B cell (primary cell): ENCODE measurements around the gene CAMTA2. TPM values are rescaled to one million over a fixed set of nuclear protein-coding genes. Genes with fewer than 3 reads are reported as not detected.

Source experiments
- ATAC-seq: fragments of 200-7000 bp; cut with Tn5 transposase; one replicate; pipeline ENCODE4 v1.10.0; 2021; ENCODE audit warnings: low read depth, mild to moderate bottlenecking, moderate number of reproducible peaks, moderate library complexity
- CTCF ChIA-PET: fragments of 350-600 bp; sonication (Branson Sonifier 250); formaldehyde crosslinking; loops from one replicate; lab custom pipeline; 2021; ENCODE audit warnings: antibody characterized with exemption, inconsistent platforms; lab: Charles Lee
- POLR2A ChIA-PET: fragments of 350-600 bp; sonication (Branson Sonifier 250); formaldehyde crosslinking; loops from one replicate; lab custom pipeline; 2021; ENCODE audit warnings: antibody characterized with exemption; lab: Charles Lee
- DNase-seq: peaks from one replicate; pipeline ENCODE4 v3.0.0; 2013
- H2AFZ ChIP-seq: 2 replicates; pipeline ENCODE4 v1.6.1; 2012; ENCODE audit warnings: mild to moderate bottlenecking, low read depth, low read length; ENCODE audit not compliant: insufficient read depth, poor library complexity, severe bottlenecking
- H3K27ac ChIP-seq, 2 donors: 1 replicate in 1 of 2; 2 replicates in 1 of 2; pipeline ENCODE4 v1.5.1; 2012 to 2013; ENCODE audit warnings: low read length in 2 of 2, mild to moderate bottlenecking in 2 of 2, moderate library complexity in 1 of 2
- H3K27me3 ChIP-seq, 4 experiments: fragments of 200-600 bp in 1 of 4; sonication (generic) in 1 of 4; replicated peaks in 1 of 4; 1 replicate in 2 of 4; 2 replicates in 2 of 4; pipeline versions ENCODE4 v1.6.1 to v1.7.0; 2013 to 2016; ENCODE audit warnings: low read length in 3 of 4, mild to moderate bottlenecking in 2 of 4, mixed read lengths in 1 of 4, moderate library complexity in 1 of 4; ENCODE audit not compliant: insufficient read depth in 4 of 4, control insufficient read depth in 3 of 4; ENCODE audit errors: control extremely low read depth in 1 of 4
- H3K36me3 ChIP-seq, 2 experiments: replicated peaks in 1 of 2; 1 replicate in 1 of 2; 2 replicates in 1 of 2; pipeline versions ENCODE4 v1.6.1 to v1.7.1; 2013; ENCODE audit warnings: low read length in 1 of 2; ENCODE audit not compliant: insufficient read depth in 2 of 2, control insufficient read depth in 1 of 2; ENCODE audit errors: control extremely low read depth in 1 of 2, extremely low read depth in 1 of 2
- H3K4me1 ChIP-seq, 2 donors: fragments of 200-600 bp in 1 of 2; sonication (generic) in 1 of 2; 1 replicate in 1 of 2; 2 replicates in 1 of 2; pipeline versions ENCODE4 v1.5.1 to v1.6.1; 2013 to 2017; ENCODE audit warnings: low read length in 2 of 2; ENCODE audit not compliant: control insufficient read depth in 2 of 2, insufficient read depth in 2 of 2
- H3K4me2 ChIP-seq: replicated peaks from 2 replicates; pipeline ENCODE3; 2012; ENCODE audit warnings: mild to moderate bottlenecking, low read depth, low read length; ENCODE audit not compliant: poor library complexity, severe bottlenecking
- H3K4me3 ChIP-seq, 5 experiments: fragments of 200-600 bp in 1 of 5; sonication (generic) in 1 of 5; 1 replicate in 3 of 5; 2 replicates in 2 of 5; pipeline versions ENCODE4 v1.5.1 to v1.7.0; 2011 to 2016; ENCODE audit warnings: low read length in 4 of 5, mild to moderate bottlenecking in 4 of 5, low read depth in 2 of 5, control low read depth in 1 of 5, moderate library complexity in 1 of 5; ENCODE audit not compliant: insufficient read depth in 1 of 5; ENCODE audit errors: control extremely low read depth in 1 of 5, extremely low read depth in 1 of 5
- H3K79me2 ChIP-seq: fragments of 200-600 bp; sonication (generic); one replicate; pipeline ENCODE4 v1.6.0; 2016; ENCODE audit warnings: low read length; ENCODE audit not compliant: control insufficient read depth, insufficient read depth
- H3K9ac ChIP-seq: fragments of 200-600 bp; sonication (generic); 2 replicates; pipeline ENCODE4 v1.6.1; 2017; ENCODE audit warnings: mild to moderate bottlenecking, low read length, moderate library complexity
- H3K9me3 ChIP-seq, 3 donors: one replicate each; pipeline versions ENCODE4 v1.6.1 to v1.7.1; 2013; ENCODE audit warnings: low read length in 2 of 3; ENCODE audit not compliant: control insufficient read depth in 2 of 3, insufficient read depth in 1 of 3; ENCODE audit errors: control extremely low read depth in 1 of 3
- H4K20me1 ChIP-seq: 2 replicates; pipeline ENCODE4 v1.6.0; 2012; ENCODE audit warnings: mild to moderate bottlenecking, low read length; ENCODE audit not compliant: insufficient read depth, control insufficient read depth, poor library complexity, severe bottlenecking
- H3K27ac Mint-ChIP-seq: one replicate; pipeline ENCODE4 v1.8.0; 2021; ENCODE audit warnings: mixed read lengths
- H3K27me3 Mint-ChIP-seq: one replicate; pipeline ENCODE4 v1.8.0; 2021; ENCODE audit warnings: mixed read lengths
- H3K4me1 Mint-ChIP-seq: one replicate; pipeline ENCODE4 v1.8.0; 2021; ENCODE audit warnings: mixed read lengths
- H3K4me3 Mint-ChIP-seq: one replicate; pipeline ENCODE4 v1.8.0; 2021; ENCODE audit warnings: mixed read lengths
- H3K9me3 Mint-ChIP-seq: one replicate; pipeline ENCODE4 v1.8.0; 2022; ENCODE audit warnings: mixed read lengths; ENCODE audit not compliant: insufficient read depth
- CTCF ChIP-seq: fragments of 200-600 bp; IDR thresholded peaks from one replicate; pipeline ENCODE4 v1.8.0; 2022; ENCODE audit warnings: antibody characterized with exemption, mild to moderate bottlenecking
- EZH2 ChIP-seq: IDR thresholded peaks from 2 replicates; pipeline ENCODE4 v1.6.1; 2012; ENCODE audit warnings: borderline replicate concordance, low read depth, mild to moderate bottlenecking, moderate library complexity, low read length; ENCODE audit not compliant: insufficient read depth, poor library complexity, severe bottlenecking
- WGBS: methylation state at CpG from one replicate; pipeline ENCODE4 v1.1.5; 2013; ENCODE audit warnings: missing lambda C conversion rate; ENCODE audit not compliant: insufficient coverage; 5-methylcytosine and 5-hydroxymethylcytosine counted together
- intact Hi-C: fragments of 100-400 bp; cut with micrococcal nuclease; formaldehyde crosslinking; loops from one replicate; pipeline ENCODE4 v1.10.0; 2022
- polyA plus RNA-seq: library from polyadenylated mRNA; depleted of rRNA; stranded (reverse); fragments of >200 nt; gene quantifications from 2 replicates; pipeline ENCODE4 v1.2.3, GENCODE V29; 2012
- total RNA-seq, 2 donors: library from RNA; stranded (reverse); fragments of 120-200 nt in 1 of 2; gene quantifications; 1 replicate in 1 of 2; 2 replicates in 1 of 2; pipeline versions ENCODE4 v1.2.3 to v1.2.4, GENCODE V29; 2013 to 2022

Gene CAMTA2
- total and polyA plus RNA-seq, 2 donors (not counting 1 experiment from before 2014, with no cell fraction given), result 48.3 to 57.9 TPM

GRCh38 chr17:5027299-5027698, 39.8 kb upstream of the CAMTA2 start:
- TF ChIP-seq EZH2, result no peak
- TF ChIP-seq CTCF, result no peak
- Mint-ChIP-seq H3K4me3 (no peak overlapping the region), H3K27ac (no peak overlapping the region), H3K4me1 (peaks cover 18% of the 10 kb centered on the region), H3K9me3 (no peaks in the 10 kb centered on the region), H3K27me3 (no peaks in the 10 kb centered on the region)
- Histone ChIP-seq H3K79me2 (no peaks in the 10 kb centered on the region), H4K20me1 (no peaks in the 10 kb centered on the region), H2AFZ (no peak overlapping the region), H3K27me3 (peaks cover 0 to 10% (median 0%) of the 10 kb centered on the region in 4 experiments), H3K4me2 (no peak overlapping the region), H3K9me3 (no peaks in the 10 kb centered on the region), H3K9ac (no peak overlapping the region), H3K27ac (no peak overlapping the region), H3K4me3 (no peak overlapping the region), H3K4me1 (peaks cover 7 to 18% of the 10 kb centered on the region in 2 donors), H3K36me3 (no peaks in the 10 kb centered on the region)
- intact Hi-C loops, result no loop called here
- ChIA-PET CTCF (interaction anchor here (7.8 kb wide), 1 partner anchor 34 kb away, joined by 153 read pairs; no protein-coding TSS in a partner anchor), POLR2A (no interaction called here)
- ATAC-seq, result no peak
- WGBS, result 100% methylated on average over 5 of the region's 6 CpGs
- DNase-seq, result no peak

- Histone ChIP-seq H3K4me1 (no peaks in the 10 kb centered on the region), H3K9ac (no peak overlapping the region), H3K79me2 (no peaks in the 10 kb centered on the region), H2AFZ (no peak overlapping the region), H3K4me2 (no peak overlapping the region), H3K36me3 (peaks cover 3 to 5% of the 10 kb centered on the region in 2 experiments), H3K4me3 (no peak overlapping the region), H3K27ac (no peak overlapping the region), H3K9me3 (no peaks in the 10 kb centered on the region), H3K27me3 (peaks cover 0 to 28% (median 1%) of the 10 kb centered on the region in 4 experiments), H4K20me1 (no peaks in the 10 kb centered on the region)
- ATAC-seq (no peak), DNase-seq (no peak)
- Mint-ChIP-seq H3K27me3 (no peaks in the 10 kb centered on the region), H3K4me3 (no peak overlapping the region), H3K4me1 (no peaks in the 10 kb centered on the region), H3K27ac (no peak overlapping the region), H3K9me3 (no peaks in the 10 kb centered on the region)
- intact Hi-C loops, result no loop called here
- ChIA-PET CTCF (no interaction called here), POLR2A (no interaction called here)
- TF ChIP-seq CTCF, result no peak
- no peak for TF ChIP-seq EZH2
- 100% methylated on average over 4 of the region's 4 CpGs for WGBS
Measured at GRCh38 chr17:5024604-5025003, 37.1 kb upstream of the CAMTA2 start.
